ENCODE results near the gene SEC23B.

Gene SEC23B

DNA sequence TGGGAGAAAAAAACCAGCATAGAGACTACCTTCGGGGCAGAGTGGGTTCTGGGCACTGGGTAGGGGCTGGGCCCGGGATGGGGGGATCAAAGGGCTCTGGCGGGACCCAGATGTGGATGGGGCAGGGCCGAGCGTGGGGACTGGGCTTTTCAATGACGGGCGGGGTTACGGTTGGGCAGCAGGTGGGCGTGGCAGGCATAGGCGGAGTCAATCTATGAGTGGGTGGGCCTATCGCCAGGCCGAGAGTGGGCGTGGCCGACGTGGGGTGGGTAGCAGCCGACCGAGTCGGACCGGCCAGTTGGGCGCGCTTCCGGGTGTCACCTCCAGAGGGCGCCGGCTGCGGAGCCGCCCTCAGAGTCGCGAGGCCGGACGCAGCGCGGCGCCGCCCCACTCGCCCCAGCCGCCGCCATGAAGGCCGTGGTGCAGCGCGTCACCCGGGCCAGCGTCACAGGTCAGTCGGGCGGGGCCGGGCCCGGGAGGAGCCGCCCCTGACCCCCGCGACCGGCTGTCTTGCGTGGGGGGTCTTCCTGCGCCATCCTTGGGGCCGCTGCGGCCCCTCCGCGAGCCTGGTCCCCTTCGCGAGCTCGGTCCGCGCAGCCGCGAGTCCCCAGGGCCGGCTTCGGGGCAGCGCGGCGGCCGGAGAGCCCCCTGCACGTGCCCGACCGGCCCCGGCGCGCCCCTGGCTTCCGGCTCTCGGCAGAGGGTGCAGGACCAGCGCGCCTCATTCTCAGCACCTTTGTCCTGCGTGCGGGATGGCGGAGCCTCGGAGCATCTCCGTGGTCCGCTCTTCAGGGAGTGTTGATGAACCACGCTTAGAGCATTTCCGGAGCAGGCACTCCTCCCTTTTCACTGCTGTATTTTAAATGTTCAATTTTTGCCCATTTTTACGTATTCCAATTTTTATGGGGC, 80.2 kb downstream of the SEC23B start, which contains the start of gene DTD1:
Gene DTD1 (plus strand): TSS at position 390 of the 909 bp plus-strand sequence. CDS start 19 bp downstream, at position 409.
- H3K4me3 Mint-ChIP-seq, result peak within 1 kb of the TSS; percentile 86
- H3K9me3 Mint-ChIP-seq, result no peaks in the 10 kb centered on the region
- peak within 1 kb of the TSS; percentile 85 for H3K27ac Mint-ChIP-seq
- H3K36me3 Mint-ChIP-seq (ENCODE audit: low read depth), result no peaks in the 10 kb centered on the region
- H3K4me1 Mint-ChIP-seq (ENCODE audit: low read depth), result peaks cover 20% of the 10 kb centered on the region
- peaks cover 9% of the 10 kb centered on the region for H3K27me3 Mint-ChIP-seq (ENCODE audit: low read depth)

DNA sequence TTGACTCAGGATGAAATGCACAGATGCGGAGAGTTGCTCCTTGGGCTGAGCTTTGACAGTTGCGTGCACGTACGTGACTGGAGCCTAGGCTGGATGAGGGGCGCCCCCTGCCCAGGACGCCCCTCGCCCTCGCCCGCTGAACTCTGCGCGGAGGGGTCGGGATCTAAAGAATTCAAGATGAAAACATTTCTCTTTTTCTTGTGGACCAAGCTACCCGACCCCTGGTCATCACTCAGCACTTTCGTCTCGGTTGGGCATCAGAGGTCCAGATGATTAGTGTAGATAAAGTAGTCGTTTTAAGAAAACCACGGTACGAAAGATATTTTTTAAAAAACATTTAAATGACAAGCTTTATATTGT, 80.8 kb downstream of the SEC23B start:
- H3K9me3 Mint-ChIP-seq, result no peaks in the 10 kb centered on the region
- peak overlapping the region; percentile 85 for H3K4me3 Mint-ChIP-seq
- peaks cover 20% of the 10 kb centered on the region for H3K4me1 Mint-ChIP-seq (ENCODE audit: low read depth)
- H3K36me3 Mint-ChIP-seq (ENCODE audit: low read depth), result no peaks in the 10 kb centered on the region
- H3K27me3 Mint-ChIP-seq (ENCODE audit: low read depth), result peaks cover 8% of the 10 kb centered on the region
- peak overlapping the region; percentile 85 for H3K27ac Mint-ChIP-seq

DNA sequence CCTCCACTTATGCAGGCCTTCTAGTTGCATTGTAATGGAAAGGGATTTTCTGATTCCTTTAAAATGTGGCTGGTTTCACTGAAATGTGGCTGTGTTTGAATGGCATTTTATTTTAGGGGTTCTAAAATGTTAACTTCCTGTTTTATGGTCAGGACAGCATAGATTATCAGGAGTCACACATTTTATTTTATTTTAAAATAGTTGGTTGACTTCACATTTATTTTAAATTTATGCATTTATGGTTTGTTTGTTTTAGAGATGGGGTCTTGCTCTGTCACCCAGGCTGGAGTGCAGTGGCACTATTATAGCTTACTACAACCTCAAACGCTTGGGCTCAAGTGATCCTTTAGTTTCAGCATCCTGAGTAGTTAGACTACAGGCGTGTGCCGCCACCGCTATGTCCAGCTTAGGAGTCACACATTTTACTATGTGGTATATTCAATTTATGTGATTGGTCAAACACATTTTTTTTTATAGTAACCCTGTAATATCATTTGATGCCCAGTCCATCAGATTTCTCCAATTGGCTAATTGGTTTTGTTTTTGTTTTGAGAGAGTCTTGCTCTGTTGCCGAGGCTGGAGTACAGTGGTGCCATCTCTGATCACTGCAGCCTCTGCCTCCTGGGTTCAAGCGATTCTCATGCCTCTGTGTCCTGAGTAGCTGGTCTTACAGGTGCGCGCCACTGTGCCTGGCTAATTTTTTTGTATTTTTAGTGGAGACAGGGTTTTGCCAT, 82.4 kb downstream of the SEC23B start:
- Mint-ChIP-seq H3K9me3 (no peaks in the 10 kb centered on the region), H3K27me3 (ENCODE audit: low read depth) (no peaks in the 10 kb centered on the region), H3K4me1 (ENCODE audit: low read depth) (peaks cover 20% of the 10 kb centered on the region), H3K4me3 (peak overlapping the region; percentile 65), H3K27ac (no peak overlapping the region), H3K36me3 (ENCODE audit: low read depth) (no peaks in the 10 kb centered on the region)

DNA sequence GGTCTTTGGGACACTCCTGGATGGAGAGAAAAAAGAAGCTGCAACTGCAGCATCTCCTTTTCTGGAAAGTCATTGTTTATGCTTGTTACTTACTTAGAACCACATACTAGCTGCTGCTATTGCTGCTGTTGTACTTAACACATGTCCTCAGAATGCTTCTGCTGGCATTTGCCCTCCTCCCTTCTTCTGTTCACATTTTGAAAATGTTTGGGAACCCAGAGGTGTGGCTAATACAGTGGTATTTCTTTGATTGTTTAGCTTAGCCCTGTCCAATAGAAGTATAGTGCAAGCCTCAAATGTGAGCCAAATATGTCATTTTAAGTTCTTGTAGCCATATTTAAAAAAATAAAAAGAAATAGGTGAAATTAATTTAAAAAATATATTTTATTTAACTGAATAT, 88.5 kb downstream of the SEC23B start:
- Mint-ChIP-seq H3K4me1 (ENCODE audit: low read depth) (peaks cover 1% of the 10 kb centered on the region), H3K27ac (no peak overlapping the region), H3K36me3 (ENCODE audit: low read depth) (peaks cover 7% of the 10 kb centered on the region), H3K27me3 (ENCODE audit: low read depth) (no peaks in the 10 kb centered on the region), H3K9me3 (no peaks in the 10 kb centered on the region), H3K4me3 (no peak overlapping the region)

DNA sequence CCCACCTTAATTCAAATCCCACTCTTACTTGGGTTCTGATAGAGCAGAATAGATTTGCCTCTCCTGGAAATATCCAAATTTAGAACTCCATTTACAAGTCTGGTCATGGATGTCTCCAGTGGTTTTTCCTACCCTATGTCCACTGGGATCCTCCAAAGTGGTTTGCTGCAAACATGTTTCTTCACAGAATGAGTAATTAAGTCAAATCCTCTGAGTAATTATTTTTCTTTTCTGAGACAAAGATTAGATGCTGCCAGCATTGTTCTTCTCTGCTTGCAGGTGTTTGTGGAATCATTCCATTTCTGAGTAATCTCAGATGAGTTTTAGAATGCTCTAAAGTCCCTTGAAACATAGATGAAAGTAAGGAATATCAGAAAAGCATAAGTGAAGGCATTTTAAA, 102.0 kb downstream of the SEC23B start:
- Mint-ChIP-seq H3K9me3 (no peaks in the 10 kb centered on the region), H3K4me1 (ENCODE audit: low read depth) (no peaks in the 10 kb centered on the region), H3K27ac (no peak overlapping the region), H3K27me3 (ENCODE audit: low read depth) (no peaks in the 10 kb centered on the region), H3K36me3 (ENCODE audit: low read depth) (no peaks in the 10 kb centered on the region), H3K4me3 (no peak overlapping the region)

Measured in T-helper 1 cell treated with Interleukin-12 subunit alpha and Interleukin-12 subunit beta and Interleukin-4 antibody, amounts not matched to agents 30 μg/mL and 1 μg/mL, for 36 hours (primary cell).